K562 (cell line): Measurements from ENCODE around the gene GLDN.

Source experiments
- CTCF ChIP-seq, 3 experiments: IDR thresholded peaks in 2 of 3; conservative IDR thresholded peaks in 1 of 3; 2 replicates each; pipeline ENCODE4 v1.5.1; 2011 to 2012; ENCODE audit warnings: low read length in 3 of 3, mild to moderate bottlenecking in 3 of 3, control low read depth in 2 of 3, improper control_type of control experiment in 1 of 3, inconsistent platforms in 1 of 3, low read depth in 1 of 3, mixed read lengths in 1 of 3, moderate library complexity in 1 of 3; ENCODE audit not compliant: insufficient read depth in 2 of 3
- GATA2 ChIP-seq: sonication (generic); formaldehyde crosslinking; IDR thresholded peaks from 2 replicates; pipeline ENCODE4 v1.4.0; 2020; ENCODE audit warnings: mild to moderate bottlenecking, missing genetic modification reagents
- KHSRP ChIP-seq: fragments of 450-650 bp; IDR thresholded peaks from 2 replicates; pipeline ENCODE4 v1.6.1; 2017
- KLF16 ChIP-seq: IDR thresholded peaks from 2 replicates; pipeline ENCODE4 v1.6.1; 2016; ENCODE audit warnings: antibody characterized with exemption
- NR3C1 ChIP-seq: sonication (generic); formaldehyde crosslinking; IDR thresholded peaks from 2 replicates; pipeline ENCODE4 v1.8.1; 2022; ENCODE audit warnings: missing genetic modification reagents
- POLR2AphosphoS5 ChIP-seq: IDR thresholded peaks from 2 replicates; pipeline ENCODE4 v1.6.1; 2011; ENCODE audit warnings: mild to moderate bottlenecking, low read depth, low read length, moderate library complexity; ENCODE audit not compliant: control insufficient read depth, insufficient read depth
- PRMT5 ChIP-seq: sonication (generic); formaldehyde crosslinking; IDR thresholded peaks from 2 replicates; pipeline ENCODE4 v1.5.0; 2020; ENCODE audit warnings: missing genetic modification reagents
- RBM17 ChIP-seq: fragments of 200-400 bp; formaldehyde crosslinking; IDR thresholded peaks from 2 replicates; pipeline ENCODE4 v1.6.1; 2017; ENCODE audit warnings: low read depth, mild to moderate bottlenecking, low read length, borderline replicate concordance
- ZFP30 ChIP-seq: fragments of 250-450 bp; sonication (Bioruptor Pico); IDR thresholded peaks from 2 replicates; pipeline ENCODE4 v1.8.0; 2022; ENCODE audit warnings: moderate library complexity, mild to moderate bottlenecking, inconsistent platforms, borderline replicate concordance
- ZNF717 ChIP-seq: fragments of 250-450 bp; sonication (Bioruptor Pico); IDR thresholded peaks from 2 replicates; pipeline ENCODE4 v1.5.0; 2021
- TF ChIP-seq, protein P1 (sequence below), 2 experiments: fragments of 450-650 bp in 1 of 2; IDR thresholded peaks; 2 replicates each; pipeline ENCODE4 v1.6.1; 2011 to 2017; ENCODE audit warnings: low read depth in 2 of 2, antibody characterized with exemption in 1 of 2, borderline replicate concordance in 1 of 2, low read length in 1 of 2, mild to moderate bottlenecking in 1 of 2, mixed read lengths in 1 of 2; ENCODE audit not compliant: control insufficient read depth in 1 of 2
- TF ChIP-seq, protein P2 (sequence below): fragments of 450-650 bp; formaldehyde crosslinking; IDR thresholded peaks from 2 replicates; pipeline ENCODE4 v1.4.0; 2020; ENCODE audit warnings: mild to moderate bottlenecking, moderate library complexity
- TF ChIP-seq, protein P3 (sequence below): fragments of 450-650 bp; IDR thresholded peaks from 2 replicates; pipeline ENCODE4 v1.6.1; 2017; ENCODE audit warnings: mild to moderate bottlenecking, moderate library complexity

DNA sequence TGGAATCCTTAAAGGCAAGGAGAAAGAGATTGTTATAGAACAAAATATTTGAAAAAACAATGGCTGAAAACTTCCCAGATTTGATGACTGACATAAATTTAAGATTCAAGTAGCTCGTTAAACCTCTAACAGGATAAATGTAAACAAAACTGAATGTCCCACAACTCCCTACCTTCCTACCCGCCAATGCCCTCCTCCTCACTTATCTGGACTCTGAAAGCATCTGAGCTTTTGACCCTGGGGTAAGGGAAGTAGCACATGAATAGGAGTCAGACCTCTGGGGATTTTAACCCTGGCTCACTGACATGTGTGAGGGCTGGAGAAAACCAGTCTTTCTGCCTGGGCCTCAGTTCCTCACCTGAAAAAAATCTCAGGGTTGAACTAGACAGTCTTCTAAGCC is 29.9 kb upstream of the GLDN start:
- TF ChIP-seq POLR2AphosphoS5 (no peak), CTCF (IDR thresholded peaks at IDR 0.05 in 2 of 3, conservative IDR thresholded peaks at IDR 0.05 in 1 of 3; ENCODE audit: insufficient read depth in 2 of 3, low read depth in 1 of 3, low read length in 3 of 3) (no peak), ZNF717 (no peak), ZFP30 (CRISPR knock-in tag) (no peak), RBM17 (no peak), GATA2 (CRISPR knock-in tag) (no peak), KLF16 (no peak), NR3C1 (no peak), KHSRP (no peak), PRMT5 (CRISPR knock-in tag) (no peak)
- TF ChIP-seq, protein P1, sequence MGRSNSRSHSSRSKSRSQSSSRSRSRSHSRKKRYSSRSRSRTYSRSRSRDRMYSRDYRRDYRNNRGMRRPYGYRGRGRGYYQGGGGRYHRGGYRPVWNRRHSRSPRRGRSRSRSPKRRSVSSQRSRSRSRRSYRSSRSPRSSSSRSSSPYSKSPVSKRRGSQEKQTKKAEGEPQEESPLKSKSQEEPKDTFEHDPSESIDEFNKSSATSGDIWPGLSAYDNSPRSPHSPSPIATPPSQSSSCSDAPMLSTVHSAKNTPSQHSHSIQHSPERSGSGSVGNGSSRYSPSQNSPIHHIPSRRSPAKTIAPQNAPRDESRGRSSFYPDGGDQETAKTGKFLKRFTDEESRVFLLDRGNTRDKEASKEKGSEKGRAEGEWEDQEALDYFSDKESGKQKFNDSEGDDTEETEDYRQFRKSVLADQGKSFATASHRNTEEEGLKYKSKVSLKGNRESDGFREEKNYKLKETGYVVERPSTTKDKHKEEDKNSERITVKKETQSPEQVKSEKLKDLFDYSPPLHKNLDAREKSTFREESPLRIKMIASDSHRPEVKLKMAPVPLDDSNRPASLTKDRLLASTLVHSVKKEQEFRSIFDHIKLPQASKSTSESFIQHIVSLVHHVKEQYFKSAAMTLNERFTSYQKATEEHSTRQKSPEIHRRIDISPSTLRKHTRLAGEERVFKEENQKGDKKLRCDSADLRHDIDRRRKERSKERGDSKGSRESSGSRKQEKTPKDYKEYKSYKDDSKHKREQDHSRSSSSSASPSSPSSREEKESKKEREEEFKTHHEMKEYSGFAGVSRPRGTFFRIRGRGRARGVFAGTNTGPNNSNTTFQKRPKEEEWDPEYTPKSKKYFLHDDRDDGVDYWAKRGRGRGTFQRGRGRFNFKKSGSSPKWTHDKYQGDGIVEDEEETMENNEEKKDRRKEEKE (IDR thresholded peaks at IDR 0.05; ENCODE audit: borderline replicate concordance in 1 of 2, control insufficient read depth in 1 of 2, low read depth in 2 of 2, low read length in 1 of 2): no peak
- TF ChIP-seq, protein P2, sequence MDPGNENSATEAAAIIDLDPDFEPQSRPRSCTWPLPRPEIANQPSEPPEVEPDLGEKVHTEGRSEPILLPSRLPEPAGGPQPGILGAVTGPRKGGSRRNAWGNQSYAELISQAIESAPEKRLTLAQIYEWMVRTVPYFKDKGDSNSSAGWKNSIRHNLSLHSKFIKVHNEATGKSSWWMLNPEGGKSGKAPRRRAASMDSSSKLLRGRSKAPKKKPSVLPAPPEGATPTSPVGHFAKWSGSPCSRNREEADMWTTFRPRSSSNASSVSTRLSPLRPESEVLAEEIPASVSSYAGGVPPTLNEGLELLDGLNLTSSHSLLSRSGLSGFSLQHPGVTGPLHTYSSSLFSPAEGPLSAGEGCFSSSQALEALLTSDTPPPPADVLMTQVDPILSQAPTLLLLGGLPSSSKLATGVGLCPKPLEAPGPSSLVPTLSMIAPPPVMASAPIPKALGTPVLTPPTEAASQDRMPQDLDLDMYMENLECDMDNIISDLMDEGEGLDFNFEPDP (CRISPR knock-in tag): no peak
- TF ChIP-seq, protein P3, sequence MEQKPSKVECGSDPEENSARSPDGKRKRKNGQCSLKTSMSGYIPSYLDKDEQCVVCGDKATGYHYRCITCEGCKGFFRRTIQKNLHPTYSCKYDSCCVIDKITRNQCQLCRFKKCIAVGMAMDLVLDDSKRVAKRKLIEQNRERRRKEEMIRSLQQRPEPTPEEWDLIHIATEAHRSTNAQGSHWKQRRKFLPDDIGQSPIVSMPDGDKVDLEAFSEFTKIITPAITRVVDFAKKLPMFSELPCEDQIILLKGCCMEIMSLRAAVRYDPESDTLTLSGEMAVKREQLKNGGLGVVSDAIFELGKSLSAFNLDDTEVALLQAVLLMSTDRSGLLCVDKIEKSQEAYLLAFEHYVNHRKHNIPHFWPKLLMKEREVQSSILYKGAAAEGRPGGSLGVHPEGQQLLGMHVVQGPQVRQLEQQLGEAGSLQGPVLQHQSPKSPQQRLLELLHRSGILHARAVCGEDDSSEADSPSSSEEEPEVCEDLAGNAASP: no peak
